Peyer's patch (tissue), 4 donors: ENCODE data around the gene KRTAP9-1. TPM values are rescaled to one million over a fixed set of nuclear protein-coding genes. Genes with fewer than 3 reads are reported as not detected.
"Not testable (repeated sequence)": the region's sequence is repeated elsewhere in the genome, so short reads cannot be mapped to it uniquely, and the experiment has no call there.

Experiments
- DNase-seq, 3 donors: peaks; one replicate each; pipeline ENCODE4 v3.0.0-alpha.2; 2017 to 2019
- H3K27ac ChIP-seq, 4 donors: fragments of 200-600 bp; sonication (generic); one replicate each; pipeline ENCODE4 v1.5.1; 2016 to 2019
- H3K27me3 ChIP-seq, 2 donors: fragments of 200-600 bp; sonication (generic); one replicate each; pipeline ENCODE4 v1.5.1; 2019
- H3K36me3 ChIP-seq, 3 donors: fragments of 200-600 bp; sonication (generic); one replicate each; pipeline ENCODE4 v1.5.1; 2016 to 2019
- H3K4me1 ChIP-seq, 4 donors: fragments of 200-600 bp; sonication (generic); one replicate each; pipeline ENCODE4 v1.5.1; 2016 to 2019
- H3K4me3 ChIP-seq, 4 donors: fragments of 200-600 bp; sonication (generic); 1 replicate in 3 of 4; 2 replicates in 1 of 4; pipeline ENCODE4 v1.5.1; 2016 to 2019; ENCODE audit warnings: mild to moderate bottlenecking in 1 of 4
- H3K9me3 ChIP-seq, 4 donors: fragments of 200-600 bp; sonication (generic); one replicate each; pipeline ENCODE4 v1.5.1; 2016 to 2019; ENCODE audit warnings: mild to moderate bottlenecking in 1 of 4
- CTCF ChIP-seq, 6 experiments: fragments of 450-650 bp in 4 of 6; fragments of 200-600 bp in 2 of 6; sonication (generic) in 1 of 6; IDR thresholded peaks; one replicate each; pipeline ENCODE4 v1.5.1; 2017 to 2019; ENCODE audit warnings: antibody characterized with exemption in 6 of 6, mild to moderate bottlenecking in 3 of 6, moderate library complexity in 1 of 6
- POLR2A ChIP-seq, 2 donors: fragments of 450-650 bp; IDR thresholded peaks; one replicate each; pipeline ENCODE4 v1.5.1; 2017; ENCODE audit warnings: antibody characterized with exemption in 2 of 2, mild to moderate bottlenecking in 2 of 2, moderate library complexity in 2 of 2
- total RNA-seq, 4 donors: library from RNA; depleted of rRNA; stranded (reverse); fragments of >200 nt; gene quantifications; one replicate each; pipeline ENCODE4 v1.1.0, GENCODE V29; 2016

The KRTAP9-1 gene
- total RNA-seq, 4 donors from 2014 or later = not detected

GRCh38 chr17:41149652-41149985 is 40.1 kb upstream of the KRTAP9-1 start, which contains the start of gene KRTAP4-5:
Gene KRTAP4-5 (minus strand): TSS chr17:41149825. CDS start chr17:41149767, 58 bp downstream.
- H3K4me1 ChIP-seq = no peaks in the 10 kb centered on the region
- TF ChIP-seq POLR2A (IDR thresholded peaks at IDR 0.05) = no peak
- no peak for TF ChIP-seq CTCF (IDR thresholded peaks at IDR 0.05)
- no peak for DNase-seq
- no peaks in the 10 kb centered on the region for H3K9me3 ChIP-seq
- no peak within 1 kb of the TSS for H3K4me3 ChIP-seq
- no peaks in the 10 kb centered on the region for H3K27me3 ChIP-seq
- no peaks in the 10 kb centered on the region for H3K36me3 ChIP-seq
- no peak within 1 kb of the TSS for H3K27ac ChIP-seq

GRCh38 chr17:41150026-41150425 is 39.7 kb upstream of the KRTAP9-1 start:
- TF ChIP-seq CTCF (IDR thresholded peaks at IDR 0.05) (no peak), POLR2A (IDR thresholded peaks at IDR 0.05) (no peak)
- no peak overlapping the region for H3K4me3 ChIP-seq
- no peaks in the 10 kb centered on the region for H3K9me3 ChIP-seq
- no peaks in the 10 kb centered on the region for H3K27me3 ChIP-seq
- DNase-seq = no peak
- H3K4me1 ChIP-seq = no peaks in the 10 kb centered on the region
- no peak overlapping the region for H3K27ac ChIP-seq
- H3K36me3 ChIP-seq = no peaks in the 10 kb centered on the region

- H3K36me3 ChIP-seq = no peaks in the 10 kb centered on the region
- TF ChIP-seq CTCF (IDR thresholded peaks at IDR 0.05) (no peak), POLR2A (IDR thresholded peaks at IDR 0.05) (no peak)
- no peak overlapping the region for H3K27ac ChIP-seq
- no peaks in the 10 kb centered on the region for H3K27me3 ChIP-seq
- no peak for DNase-seq
- H3K4me3 ChIP-seq = no peak overlapping the region
- H3K9me3 ChIP-seq = no peaks in the 10 kb centered on the region
- H3K4me1 ChIP-seq = no peaks in the 10 kb centered on the region
Observed at GRCh38 chr17:41151525-41151924, 38.2 kb upstream of the KRTAP9-1 start.

GRCh38 chr17:41153856-41154255 is 35.8 kb upstream of the KRTAP9-1 start:
- no peaks in the 10 kb centered on the region for H3K36me3 ChIP-seq
- H3K27ac ChIP-seq = no peak overlapping the region
- H3K9me3 ChIP-seq = no peaks in the 10 kb centered on the region
- no peaks in the 10 kb centered on the region for H3K27me3 ChIP-seq
- no peak for DNase-seq
- TF ChIP-seq CTCF (IDR thresholded peaks at IDR 0.05) (no peak), POLR2A (IDR thresholded peaks at IDR 0.05) (no peak)
- no peak overlapping the region for H3K4me3 ChIP-seq
- no peaks in the 10 kb centered on the region for H3K4me1 ChIP-seq

GRCh38 chr17:41160190-41160589 is 29.5 kb upstream of the KRTAP9-1 start:
- not testable (repeated sequence) for H3K36me3 ChIP-seq, H3K4me3 ChIP-seq, DNase-seq, H3K4me1 ChIP-seq, H3K9me3 ChIP-seq, H3K27ac ChIP-seq, H3K27me3 ChIP-seq

GRCh38 chr17:41160648-41161047 is 29.0 kb upstream of the KRTAP9-1 start, which contains the start of gene KRTAP4-4:
Gene KRTAP4-4 (minus strand): TSS chr17:41160748. CDS start chr17:41160691, 57 bp downstream.
- no peaks in the 10 kb centered on the region for H3K9me3 ChIP-seq

More at GRCh38 chr17:41160648-41161047, 29.0 kb upstream of the KRTAP9-1 start, which contains the start of gene KRTAP4-4:
- TF ChIP-seq CTCF (IDR thresholded peaks at IDR 0.05) = no peak
- TF ChIP-seq POLR2A (IDR thresholded peaks at IDR 0.05) = no peak
- Histone ChIP-seq H3K36me3 (no peaks in the 10 kb centered on the region), H3K4me1 (no peaks in the 10 kb centered on the region), H3K4me3 (no peak within 1 kb of the TSS), H3K27me3 (no peaks in the 10 kb centered on the region), H3K27ac (no peak within 1 kb of the TSS)
- DNase-seq = no peak
